DOHH2 (cell line): Measurements from ENCODE around the gene MYADML2.
A peak's percentile ranks its signal among the peaks of the same experiment; 100 is the strongest.

ENCODE experiments used
- H3F3A ChIP-seq: fragments of 200-600 bp; sonication (generic), shearing (Covaris generic); 2 replicates; pipeline ENCODE4 v1.6.0; 2016; ENCODE audit warnings: antibody characterized with exemption, mild to moderate bottlenecking; ENCODE audit not compliant: control insufficient read depth, insufficient read depth
- H3K27ac ChIP-seq: fragments of 200-600 bp; sonication (generic); 2 replicates; pipeline ENCODE4 v1.5.1; 2014; ENCODE audit warnings: low read depth, mild to moderate bottlenecking, low read length, moderate library complexity
- H3K27me3 ChIP-seq: fragments of 200-600 bp; sonication (generic); 2 replicates; pipeline ENCODE4 v1.6.1; 2014; ENCODE audit warnings: mild to moderate bottlenecking, low read length, mixed read lengths; ENCODE audit not compliant: control insufficient read depth
- H3K36me3 ChIP-seq: fragments of 200-600 bp; sonication (generic); 2 replicates; pipeline ENCODE4 v1.6.1; 2014; ENCODE audit warnings: mild to moderate bottlenecking, low read length, moderate library complexity, mixed read lengths; ENCODE audit not compliant: control insufficient read depth
- H3K4me1 ChIP-seq: fragments of 200-600 bp; sonication (generic); 2 replicates; pipeline ENCODE4 v1.6.1; 2014; ENCODE audit warnings: mild to moderate bottlenecking, low read length, mixed read lengths; ENCODE audit not compliant: control insufficient read depth
- H3K4me2 ChIP-seq: fragments of 200-600 bp; sonication (generic); 2 replicates; pipeline ENCODE4 v1.6.0; 2014; ENCODE audit warnings: mild to moderate bottlenecking, low read length, moderate library complexity
- H3K4me3 ChIP-seq: fragments of 200-600 bp; sonication (generic); 2 replicates; pipeline ENCODE4 v1.5.1; 2014; ENCODE audit warnings: mild to moderate bottlenecking, low read length, mixed read lengths
- H3K79me2 ChIP-seq: fragments of 200-600 bp; sonication (generic); 2 replicates; pipeline ENCODE4 v1.6.1; 2014; ENCODE audit warnings: mild to moderate bottlenecking, low read length, mixed read lengths; ENCODE audit not compliant: control insufficient read depth
- H3K9me2 ChIP-seq: fragments of 200-600 bp; sonication (generic); replicated peaks from 2 replicates; pipeline ENCODE4 v1.6.1; 2014; ENCODE audit warnings: mild to moderate bottlenecking, low read length, mixed read lengths; ENCODE audit not compliant: control insufficient read depth
- H3K9me3 ChIP-seq: fragments of 200-600 bp; sonication (generic); 2 replicates; pipeline ENCODE4 v1.6.1; 2014; ENCODE audit warnings: antibody characterized with exemption, low read length, mixed read lengths; ENCODE audit not compliant: control insufficient read depth, insufficient read depth
- H4K20me1 ChIP-seq: fragments of 200-600 bp; sonication (generic); 2 replicates; pipeline ENCODE4 v1.6.0; 2014; ENCODE audit warnings: low read depth, mild to moderate bottlenecking, antibody characterized with exemption, low read length, moderate library complexity; ENCODE audit not compliant: control insufficient read depth, insufficient read depth
- CTCF ChIP-seq: fragments of 200-600 bp; sonication (generic); IDR thresholded peaks from one replicate; pipeline ENCODE4 v1.5.1; 2014; ENCODE audit warnings: antibody characterized with exemption, mild to moderate bottlenecking, low read depth, low read length; ENCODE audit not compliant: poor library complexity, severe bottlenecking
- EZH2phosphoT487 ChIP-seq: fragments of 200-600 bp; sonication (generic); IDR thresholded peaks from 2 replicates; pipeline ENCODE4 v1.6.1; 2017; ENCODE audit warnings: borderline replicate concordance, mild to moderate bottlenecking, antibody characterized with exemption, low read length, moderate library complexity, mixed read lengths

Gene MYADML2

GRCh38 chr17:81973432-81973831 is 26.4 kb upstream of the MYADML2 start:
- Histone ChIP-seq H3K79me2 (peaks cover 6% of the 10 kb centered on the region), H3K9me3 (no peaks in the 10 kb centered on the region; the same call in 1 of the 2 replicates), H3K9me2 (no peaks in the 10 kb centered on the region), H3K36me3 (no peaks in the 10 kb centered on the region), H3K27me3 (no peaks in the 10 kb centered on the region), H3K4me1 (peaks cover 14% of the 10 kb centered on the region), H4K20me1 (no peaks in the 10 kb centered on the region), H3K4me2 (no peak overlapping the region), H3K4me3 (no peak overlapping the region), H3F3A (no peaks in the 10 kb centered on the region), H3K27ac (no peak overlapping the region)
- TF ChIP-seq CTCF (no peak), EZH2phosphoT487 (no peak)

- Histone ChIP-seq H3K27me3 (peaks cover 30% of the 10 kb centered on the region), H3K4me3 (no peak overlapping the region), H3K9me2 (no peaks in the 10 kb centered on the region), H3K4me1 (peaks cover 27% of the 10 kb centered on the region), H3K27ac (no peak overlapping the region), H3K79me2 (no peaks in the 10 kb centered on the region), H3K4me2 (no peak overlapping the region), H3K9me3 (no peaks in the 10 kb centered on the region; the same call in 1 of the 2 replicates), H3F3A (no peaks in the 10 kb centered on the region), H4K20me1 (no peaks in the 10 kb centered on the region), H3K36me3 (no peaks in the 10 kb centered on the region)
- TF ChIP-seq CTCF: no peak
- TF ChIP-seq EZH2phosphoT487: no peak
These were observed 22.1 kb upstream of the MYADML2 start for GRCh38 chr17:81968850-81969812.

- Histone ChIP-seq H3K4me3 (peak overlapping the region; percentile 62), H3K27ac (no peak overlapping the region), H3K4me1 (peaks cover 27% of the 10 kb centered on the region), H3K4me2 (peak overlapping the region; percentile 68), H3K36me3 (no peaks in the 10 kb centered on the region), H3K79me2 (no peaks in the 10 kb centered on the region), H4K20me1 (no peaks in the 10 kb centered on the region), H3K27me3 (peaks cover 36% of the 10 kb centered on the region), H3K9me3 (no peaks in the 10 kb centered on the region), H3K9me2 (no peaks in the 10 kb centered on the region), H3F3A (no peaks in the 10 kb centered on the region)
- TF ChIP-seq CTCF (no peak), EZH2phosphoT487 (no peak)
These were observed 21.3 kb upstream of the MYADML2 start for GRCh38 chr17:81968396-81968745.
